Gastroesophageal sphincter (tissue), 4 donors: ENCODE data around the gene CPED1. TPM values are rescaled to one million over a fixed set of nuclear protein-coding genes. Genes with fewer than 3 reads are reported as not detected.
A peak's percentile ranks its signal among the peaks of the same experiment; 100 is the strongest.

Experiments
- ATAC-seq: fragments of 150-250 bp; one replicate; pipeline ENCODE4 v1.9.1; 2016; ENCODE audit warnings: mild to moderate bottlenecking, moderate library complexity
- H3K27ac ChIP-seq, 4 donors: fragments of 200-600 bp; sonication (generic) in 3 of 4; 1 replicate in 3 of 4; 2 replicates in 1 of 4; pipeline ENCODE4 v1.5.1; 2016 to 2019
- H3K27me3 ChIP-seq: fragments of 200-600 bp; sonication (generic); one replicate; pipeline ENCODE4 v1.5.1; 2019
- H3K36me3 ChIP-seq, 2 donors: fragments of 200-600 bp; sonication (generic); one replicate each; pipeline ENCODE4 v1.5.1; 2019; ENCODE audit warnings: control low read depth in 1 of 2
- H3K4me1 ChIP-seq, 3 donors: fragments of 200-600 bp; sonication (generic); 1 replicate in 2 of 3; 2 replicates in 1 of 3; pipeline ENCODE4 v1.5.1; 2016 to 2019; ENCODE audit warnings: control low read depth in 2 of 3
- H3K4me3 ChIP-seq, 2 donors: fragments of 200-600 bp; sonication (generic); one replicate each; pipeline ENCODE4 v1.5.1; 2019; ENCODE audit warnings: mild to moderate bottlenecking in 1 of 2, moderate library complexity in 1 of 2
- H3K9me3 ChIP-seq, 3 donors: fragments of 200-600 bp; sonication (generic); one replicate each; pipeline ENCODE4 v1.5.1; 2017 to 2019; ENCODE audit warnings: control low read depth in 2 of 3
- CTCF ChIP-seq, 4 experiments: fragments of 200-600 bp in 2 of 4; fragments of 450-650 bp in 2 of 4; sonication (generic) in 1 of 4; IDR thresholded peaks; one replicate each; pipeline ENCODE4 v1.5.1; 2017 to 2019; ENCODE audit warnings: antibody characterized with exemption in 4 of 4, mild to moderate bottlenecking in 2 of 4, moderate library complexity in 2 of 4
- EP300 ChIP-seq: sonication (generic); formaldehyde crosslinking; IDR thresholded peaks from one replicate; pipeline ENCODE4 v1.6.1; 2017; ENCODE audit warnings: antibody characterized with exemption, mild to moderate bottlenecking
- POLR2A ChIP-seq, 2 donors: fragments of 450-650 bp; IDR thresholded peaks; one replicate each; pipeline ENCODE4 v1.6.1; 2017; ENCODE audit warnings: antibody characterized with exemption in 2 of 2, mild to moderate bottlenecking in 2 of 2, moderate library complexity in 1 of 2
- POLR2AphosphoS5 ChIP-seq: sonication (generic); formaldehyde crosslinking; IDR thresholded peaks from one replicate; pipeline ENCODE4 v1.6.1; 2017; ENCODE audit warnings: antibody characterized with exemption
- WGBS, 2 donors: methylation state at CpG; one replicate each; pipeline ENCODE4 v1.1.5; 2018; ENCODE audit warnings: low coverage in 1 of 2; 5-methylcytosine and 5-hydroxymethylcytosine counted together
- total RNA-seq, 4 donors: library from RNA; depleted of rRNA; stranded (reverse); fragments of >200 nt; gene quantifications; one replicate each; pipeline ENCODE4 v1.1.0, GENCODE V29; 2016

Gene CPED1
- total RNA-seq, 4 donors from 2014 or later, result 35.1 to 97.7 (median 60.5) TPM

- TF ChIP-seq POLR2A (IDR thresholded peaks at IDR 0.05) (no peak), POLR2AphosphoS5 (peak; percentile 53)
- H3K4me3 ChIP-seq, result no peak overlapping the region
- no peaks in the 10 kb centered on the region for H3K36me3 ChIP-seq
- peaks cover 9 to 58% (median 20%) of the 10 kb centered on the region in 3 donors for H3K4me1 ChIP-seq
- H3K9me3 ChIP-seq, result no peaks in the 10 kb centered on the region
- ATAC-seq, result peak; percentile 39
- H3K27me3 ChIP-seq, result no peaks in the 10 kb centered on the region
- peak overlapping the region; percentile 73 to 83 (median 76) for H3K27ac ChIP-seq
- 22 to 24% methylated on average over 3 of the region's 3 CpGs for WGBS, 2 donors
These were observed 97.4 kb downstream of the CPED1 start for GRCh38 chr7:121085922-121086321.

GRCh38 chr7:121088870-121089269 lies 100.4 kb downstream of the CPED1 start:
- peaks cover 9 to 36% (median 20%) of the 10 kb centered on the region in 3 donors for H3K4me1 ChIP-seq
- H3K4me3 ChIP-seq, result no peak overlapping the region
- no peak for ATAC-seq
- no peaks in the 10 kb centered on the region for H3K36me3 ChIP-seq
- no peak overlapping the region for H3K27ac ChIP-seq
- TF ChIP-seq POLR2AphosphoS5 (no peak), POLR2A (IDR thresholded peaks at IDR 0.05) (no peak), CTCF (IDR thresholded peaks at IDR 0.05) (no peak), EP300 (no peak)
- no peaks in the 10 kb centered on the region for H3K27me3 ChIP-seq
- H3K9me3 ChIP-seq, result no peaks in the 10 kb centered on the region

GRCh38 chr7:121094829-121095228 lies 106.3 kb downstream of the CPED1 start:
- Histone ChIP-seq H3K27ac (no peak overlapping the region), H3K4me1 (no peaks in the 10 kb centered on the region), H3K9me3 (no peaks in the 10 kb centered on the region), H3K4me3 (no peak overlapping the region), H3K36me3 (peaks cover 0 to 5% of the 10 kb centered on the region in 2 donors), H3K27me3 (no peaks in the 10 kb centered on the region)
- TF ChIP-seq POLR2A (IDR thresholded peaks at IDR 0.05), result no peak
- no peak for TF ChIP-seq POLR2AphosphoS5
- no peak for TF ChIP-seq CTCF (IDR thresholded peaks at IDR 0.05)
- no peak for TF ChIP-seq EP300
- ATAC-seq, result no peak
- 27 to 50% methylated on average over 2 of the region's 2 CpGs for WGBS, 2 donors

- 35 to 54% methylated on average over 4 of the region's 4 CpGs for WGBS, 2 donors
- Histone ChIP-seq H3K36me3 (peaks cover 0 to 20% of the 10 kb centered on the region in 2 donors), H3K4me1 (no peaks in the 10 kb centered on the region), H3K27me3 (no peaks in the 10 kb centered on the region), H3K27ac (no peak overlapping the region), H3K4me3 (no peak overlapping the region), H3K9me3 (no peaks in the 10 kb centered on the region)
- no peak for ATAC-seq
- TF ChIP-seq POLR2A (IDR thresholded peaks at IDR 0.05), result no peak
- no peak for TF ChIP-seq EP300
- TF ChIP-seq POLR2AphosphoS5, result no peak
- no peak for TF ChIP-seq CTCF (IDR thresholded peaks at IDR 0.05)
These were observed 109.1 kb downstream of the CPED1 start for GRCh38 chr7:121097577-121097976.

GRCh38 chr7:121099572-121099971 lies 111.1 kb downstream of the CPED1 start:
- Histone ChIP-seq H3K27me3 (no peaks in the 10 kb centered on the region), H3K4me3 (no peak overlapping the region), H3K27ac (no peak overlapping the region), H3K36me3 (peaks cover 0 to 22% of the 10 kb centered on the region in 2 donors), H3K9me3 (no peaks in the 10 kb centered on the region), H3K4me1 (no peaks in the 10 kb centered on the region)
- no peak for TF ChIP-seq POLR2AphosphoS5
- TF ChIP-seq EP300, result no peak
- TF ChIP-seq CTCF (IDR thresholded peaks at IDR 0.05), result no peak
- TF ChIP-seq POLR2A (IDR thresholded peaks at IDR 0.05), result no peak
- no peak for ATAC-seq
- 80 to 81% methylated on average over 8 of the region's 8 CpGs for WGBS, 2 donors

- no peak for ATAC-seq
- Histone ChIP-seq H3K27me3 (no peaks in the 10 kb centered on the region), H3K27ac (no peak overlapping the region), H3K4me3 (no peak overlapping the region), H3K9me3 (no peaks in the 10 kb centered on the region), H3K36me3 (peaks cover 0 to 22% of the 10 kb centered on the region in 2 donors), H3K4me1 (no peaks in the 10 kb centered on the region)
- TF ChIP-seq POLR2AphosphoS5, result no peak
- no peak for TF ChIP-seq POLR2A (IDR thresholded peaks at IDR 0.05)
- no peak for TF ChIP-seq CTCF (IDR thresholded peaks at IDR 0.05)
- TF ChIP-seq EP300, result no peak
These were observed 112.6 kb downstream of the CPED1 start for GRCh38 chr7:121101083-121101482.
